K562 (cell line): ENCODE results near the gene SNX33. TPM values are rescaled to one million over a fixed set of nuclear protein-coding genes. Genes with fewer than 3 reads are reported as not detected.
A peak's percentile ranks its signal among the peaks of the same experiment; 100 is the strongest.
"Not testable (repeated sequence)": the region's sequence is repeated elsewhere in the genome, so short reads cannot be mapped to it uniquely, and the experiment has no call there.

Experiments
- ATAC-seq: fragments of 200-7000 bp; cut with Tn5 transposase; 3 replicates; pipeline ENCODE4 v1.9.1; 2020; ENCODE audit warnings: moderate library complexity
- BruUV-seq: library from RNA; stranded (reverse); fragments of 400-500 nt; replicated peaks from 2 replicates; lab custom pipeline; 2021; lab: Mats Ljungman, UMichigan
- CTCF ChIA-PET: fragments of 300-600 bp; formaldehyde crosslinking; extraction: SDS; loops from one replicate; lab custom pipeline; 2021; ENCODE audit warnings: low intra/inter-chr PET ratio; lab: Yijun Ruan, JAX
- POLR2A ChIA-PET: fragments of 300-600, 350-650 bp; sonication (Branson Sonifier 250); formaldehyde crosslinking; extraction: SDS; loops from one replicate; lab custom pipeline; 2021; ENCODE audit warnings: antibody characterized with exemption, inconsistent platforms; lab: Yijun Ruan, JAX
- DNase-seq, 4 experiments: peaks; one replicate each; pipeline versions ENCODE4 v3.0.0 to v3.0.0-alpha.2; 2011 to 2018; ENCODE audit warnings: low spot score in 3 of 4, mixed read lengths in 3 of 4; ENCODE audit errors: extremely low read depth in 1 of 4
- FAIRE-seq: peaks from 2 replicates; lab custom pipeline; 2011; peaks lifted over from hg19 to GRCh38; lab: Jason Lieb, UNC
- H2AFZ ChIP-seq: 2 replicates; pipeline ENCODE4 v1.6.0; 2011; ENCODE audit warnings: low read depth, low read length, control low read depth, inconsistent platforms
- H3K27ac ChIP-seq: fragments of 200-600 bp; 3 replicates; pipeline ENCODE4 v1.8.0; 2011; ENCODE audit warnings: low read depth, mild to moderate bottlenecking, control low read depth, inconsistent platforms, low read length, moderate library complexity, mixed read lengths; ENCODE audit errors: extremely low read depth
- H3K27me3 ChIP-seq, 2 experiments: fragments of 300-600 bp in 1 of 2; 2 replicates in 1 of 2; 3 replicates in 1 of 2; pipeline versions ENCODE4 v1.6.0 to v1.8.0; 2011; ENCODE audit warnings: inconsistent platforms in 2 of 2, low read length in 2 of 2, mild to moderate bottlenecking in 1 of 2, mixed read lengths in 1 of 2, moderate library complexity in 1 of 2; ENCODE audit not compliant: control insufficient read depth in 2 of 2, insufficient read depth in 2 of 2
- H3K36me3 ChIP-seq: fragments of 300-600 bp; 3 replicates; pipeline ENCODE4 v1.8.0; 2011; ENCODE audit warnings: mild to moderate bottlenecking, low read length, inconsistent platforms; ENCODE audit not compliant: control insufficient read depth, insufficient read depth
- H3K4me1 ChIP-seq, 2 experiments: fragments of 200-600 bp in 1 of 2; replicated peaks in 1 of 2; 2 replicates in 1 of 2; 3 replicates in 1 of 2; pipeline versions ENCODE4 v1.5.1 to v1.8.0; 2011; ENCODE audit warnings: inconsistent platforms in 2 of 2, low read length in 2 of 2, mild to moderate bottlenecking in 1 of 2, mixed read lengths in 1 of 2, moderate library complexity in 1 of 2; ENCODE audit not compliant: control insufficient read depth in 2 of 2, insufficient read depth in 2 of 2
- H3K4me2 ChIP-seq: 2 replicates; pipeline ENCODE4 v1.6.1; 2011; ENCODE audit warnings: low read length, control low read depth, inconsistent platforms, mixed read lengths; ENCODE audit not compliant: insufficient read depth
- H3K4me3 ChIP-seq: fragments of 200-600 bp; sonication (generic), shearing (Covaris generic); 2 replicates; pipeline ENCODE4 v1.5.1; 2016; ENCODE audit warnings: control low read depth, inconsistent platforms
- H3K79me2 ChIP-seq: fragments of 200-600 bp; 3 replicates; pipeline ENCODE4 v1.8.0; 2011; ENCODE audit warnings: low read length, inconsistent platforms; ENCODE audit not compliant: control insufficient read depth, insufficient read depth
- H3K9ac ChIP-seq, 2 experiments: 2 replicates each; pipeline versions ENCODE4 v1.6.0 to v1.6.1; 2011; ENCODE audit warnings: low read depth in 2 of 2, low read length in 2 of 2, control low read depth in 1 of 2, inconsistent platforms in 1 of 2, mild to moderate bottlenecking in 1 of 2, mixed read lengths in 1 of 2; ENCODE audit not compliant: insufficient read depth in 1 of 2
- H3K9me1 ChIP-seq: one replicate; pipeline ENCODE4 v1.6.0; 2011; ENCODE audit warnings: inconsistent platforms, mild to moderate bottlenecking, low read length, moderate library complexity; ENCODE audit not compliant: control insufficient read depth, insufficient read depth
- H3K9me3 ChIP-seq: replicated peaks from 2 replicates; pipeline ENCODE4 v1.5.1; 2011; ENCODE audit warnings: low read depth, low read length, inconsistent platforms; ENCODE audit not compliant: control insufficient read depth, insufficient read depth
- H4K20me1 ChIP-seq: replicated peaks from 2 replicates; pipeline ENCODE4 v1.6.1; 2011; ENCODE audit warnings: low read length, inconsistent platforms, mixed read lengths; ENCODE audit not compliant: control insufficient read depth, insufficient read depth
- CTCF ChIP-seq, 3 experiments: IDR thresholded peaks in 2 of 3; conservative IDR thresholded peaks in 1 of 3; 2 replicates each; pipeline ENCODE4 v1.5.1; 2011 to 2012; ENCODE audit warnings: low read length in 3 of 3, mild to moderate bottlenecking in 3 of 3, control low read depth in 2 of 3, improper control_type of control experiment in 1 of 3, inconsistent platforms in 1 of 3, low read depth in 1 of 3, mixed read lengths in 1 of 3, moderate library complexity in 1 of 3; ENCODE audit not compliant: insufficient read depth in 2 of 3
- MAZ ChIP-seq, 2 experiments: fragments of 450-650 bp in 1 of 2; sonication (generic) in 1 of 2; formaldehyde crosslinking; IDR thresholded peaks in 1 of 2; conservative IDR thresholded peaks in 1 of 2; 2 replicates each; pipeline versions ENCODE4 v1.4.0 to v1.5.0; 2020; ENCODE audit warnings: mild to moderate bottlenecking in 1 of 2, missing genetic modification reagents in 1 of 2
- RAD21 ChIP-seq, 2 experiments: fragments of 250-450 bp in 1 of 2; fragments of 450-650 bp in 1 of 2; sonication (Bioruptor Pico) in 1 of 2; formaldehyde crosslinking in 1 of 2; IDR thresholded peaks in 1 of 2; conservative IDR thresholded peaks in 1 of 2; 2 replicates each; pipeline versions ENCODE4 v1.4.0 to v1.8.0; 2020 to 2022; ENCODE audit warnings: mild to moderate bottlenecking in 2 of 2, moderate library complexity in 1 of 2
- SMC3 ChIP-seq: conservative IDR thresholded peaks from 2 replicates; pipeline ENCODE4 v1.6.1; 2011; ENCODE audit warnings: low read depth, low read length, improper control_type of control experiment; ENCODE audit not compliant: insufficient read depth
- STAG1 ChIP-seq: sonication (generic); formaldehyde crosslinking; IDR thresholded peaks from 2 replicates; pipeline ENCODE4 v1.5.0; 2020; ENCODE audit warnings: missing genetic modification reagents, borderline replicate concordance
- VEZF1 ChIP-seq: fragments of 200-800 bp; sonication (Bioruptor generic); IDR thresholded peaks from 2 replicates; pipeline ENCODE4 v1.6.1; 2017; ENCODE audit warnings: missing genetic modification characterization, missing compliant biosample characterization
- YY1 ChIP-seq, 3 experiments: IDR thresholded peaks; 2 replicates each; pipeline ENCODE4 v1.6.1; 2011; ENCODE audit warnings: low read length in 2 of 3, mild to moderate bottlenecking in 2 of 3, moderate library complexity in 2 of 3, borderline replicate concordance in 1 of 3, control low read depth in 1 of 3, low read depth in 1 of 3; ENCODE audit not compliant: insufficient read depth in 3 of 3, insufficient replicate concordance in 2 of 3, control insufficient read depth in 1 of 3, insufficient read length in 1 of 3; ENCODE audit errors: extremely low read depth in 1 of 3
- ZBTB7A ChIP-seq: IDR thresholded peaks from 2 replicates; pipeline ENCODE4 v1.6.1; 2011; ENCODE audit warnings: low read depth, mild to moderate bottlenecking, low read length, moderate library complexity, borderline replicate concordance; ENCODE audit not compliant: control insufficient read depth
- WGBS: fragments of 100-300 bp; shearing (Covaris generic); methylation state at CpG from one replicate; pipeline ENCODE4 v1.1.6; 2016; ENCODE audit warnings: low coverage, mixed read lengths; ENCODE audit not compliant: insufficient coverage; ENCODE audit errors: missing lambda C conversion rate; 5-methylcytosine and 5-hydroxymethylcytosine counted together
- in situ Hi-C: fragments of 300-500 bp; cut with MboI; formaldehyde crosslinking; loops from 4 replicates; pipeline ENCODE4 v1.15.0; 2018; ENCODE audit warnings: inconsistent platforms, mixed read lengths
- intact Hi-C: fragments of 100-400 bp; cut with micrococcal nuclease; formaldehyde crosslinking; loops from 2 replicates; pipeline ENCODE4 v1.14.2; 2022
- polyA plus RNA-seq, 8 experiments: library from polyadenylated mRNA; depleted of rRNA in 4 of 8; stranded (reverse) in 5 of 8; unstranded in 3 of 8; fragments of >200 nt; fragmentation: Nextera tagmentation in 2 of 8; fragmentation: Illumina TruSeq in 1 of 8; extraction: Ambion mirVana in 2 of 8; extraction: Trizol in 1 of 8; gene quantifications; 2 replicates each; pipeline versions ENCODE4 v1.2.1 to v1.2.3, GENCODE V29; 2011 to 2014; ENCODE audit warnings: inconsistent platforms in 1 of 8, missing spikeins in 1 of 8
- total RNA-seq, 7 experiments: library from RNA; depleted of rRNA in 6 of 7; stranded (reverse); fragments of >200 nt in 6 of 7; fragmentation: Illumina TruSeq in 2 of 7; extraction: Trizol in 2 of 7; gene quantifications; 2 replicates each; pipeline versions ENCODE4 v1.2.1 to v1.2.3, GENCODE V29; 2011 to 2021; ENCODE audit warnings: low replicate concordance in 1 of 7

Gene SNX33
- total and polyA plus RNA-seq, 9 of the 15 experiments (the other 6 are each of a cell fraction or from before 2014, with no cell fraction given), result 1.4 to 14.1 (median 8.2) TPM

GRCh38 chr15:75686212-75686642 is 38.5 kb downstream of the SNX33 start:
- 24% methylated on average over 13 of the region's 14 CpGs for WGBS

More at GRCh38 chr15:75686212-75686642, 38.5 kb downstream of the SNX33 start:
- H4K20me1 ChIP-seq, H3K36me3 ChIP-seq, H3K27me3 ChIP-seq, H3K79me2 ChIP-seq, H2AFZ ChIP-seq, H3K4me2 ChIP-seq, POLR2A ChIA-PET, H3K9me3 ChIP-seq, H3K9me1 ChIP-seq, H3K9ac ChIP-seq, H3K4me3 ChIP-seq, BruUV-seq, H3K27ac ChIP-seq: not testable (repeated sequence)
- CTCF ChIA-PET, result interaction anchor here (0.9 kb wide), 1 partner anchor 116 kb away, joined by 5 read pairs; no protein-coding TSS in a partner anchor
- DNase-seq (peak; percentile 75 to 84 (median 75)), FAIRE-seq (peak; percentile 88), ATAC-seq (peak; percentile 92)
- peaks cover 0 to 38% of the 10 kb centered on the region in 2 experiments; a peak in 2 of 5 replicates for H3K4me1 ChIP-seq
- intact Hi-C loops (loop anchor here (10.0 kb wide), 1 partner anchor 239 kb away; no protein-coding TSS in a partner anchor), in situ Hi-C loops (loop anchor here (5.0 kb wide), 3 partner anchors 46 to 241 kb away; no protein-coding TSS in a partner anchor)
- TF ChIP-seq RAD21 (CRISPR knock-in tag; conservative IDR thresholded peaks at IDR 0.05 in 1 of 2, IDR thresholded peaks at IDR 0.05 in 1 of 2) (peak; percentile 42 to 74), YY1 (IDR thresholded peaks at IDR 0.05; ENCODE audit: borderline replicate concordance in 1 of 3, control insufficient read depth in 1 of 3, extremely low read depth in 1 of 3, insufficient read depth in 3 of 3, insufficient read length in 1 of 3, insufficient replicate concordance in 2 of 3, low read depth in 1 of 3, low read length in 2 of 3) (peak in 1 of 3 experiments; percentile 12), ZBTB7A (0 out of 2 replicates have a peak, but pooled peaks have one; percentile 18), STAG1 (CRISPR knock-in tag) (peak; percentile 77; the same call in 1 of the 2 replicates), VEZF1 (peak; percentile 51), MAZ (CRISPR knock-in tag; conservative IDR thresholded peaks at IDR 0.05 in 1 of 2, IDR thresholded peaks at IDR 0.05 in 1 of 2) (peak in 1 of 2 experiments; percentile 32; a peak in 1 of 4 replicates), CTCF (IDR thresholded peaks at IDR 0.05 in 2 of 3, conservative IDR thresholded peaks at IDR 0.05 in 1 of 3; ENCODE audit: insufficient read depth in 2 of 3, low read depth in 1 of 3, low read length in 3 of 3) (peak; percentile 52 to 73 (median 63)), SMC3 (peak; percentile 48)
